CD4-positive, alpha-beta T cell treated with Interleukin-4 for 4 hours (primary cell): ENCODE data around the gene SLC1A7.

Experiments
- DNase-seq: peaks from one replicate; pipeline ENCODE4 v3.0.0-alpha.2; 2020

Gene SLC1A7

DNA sequence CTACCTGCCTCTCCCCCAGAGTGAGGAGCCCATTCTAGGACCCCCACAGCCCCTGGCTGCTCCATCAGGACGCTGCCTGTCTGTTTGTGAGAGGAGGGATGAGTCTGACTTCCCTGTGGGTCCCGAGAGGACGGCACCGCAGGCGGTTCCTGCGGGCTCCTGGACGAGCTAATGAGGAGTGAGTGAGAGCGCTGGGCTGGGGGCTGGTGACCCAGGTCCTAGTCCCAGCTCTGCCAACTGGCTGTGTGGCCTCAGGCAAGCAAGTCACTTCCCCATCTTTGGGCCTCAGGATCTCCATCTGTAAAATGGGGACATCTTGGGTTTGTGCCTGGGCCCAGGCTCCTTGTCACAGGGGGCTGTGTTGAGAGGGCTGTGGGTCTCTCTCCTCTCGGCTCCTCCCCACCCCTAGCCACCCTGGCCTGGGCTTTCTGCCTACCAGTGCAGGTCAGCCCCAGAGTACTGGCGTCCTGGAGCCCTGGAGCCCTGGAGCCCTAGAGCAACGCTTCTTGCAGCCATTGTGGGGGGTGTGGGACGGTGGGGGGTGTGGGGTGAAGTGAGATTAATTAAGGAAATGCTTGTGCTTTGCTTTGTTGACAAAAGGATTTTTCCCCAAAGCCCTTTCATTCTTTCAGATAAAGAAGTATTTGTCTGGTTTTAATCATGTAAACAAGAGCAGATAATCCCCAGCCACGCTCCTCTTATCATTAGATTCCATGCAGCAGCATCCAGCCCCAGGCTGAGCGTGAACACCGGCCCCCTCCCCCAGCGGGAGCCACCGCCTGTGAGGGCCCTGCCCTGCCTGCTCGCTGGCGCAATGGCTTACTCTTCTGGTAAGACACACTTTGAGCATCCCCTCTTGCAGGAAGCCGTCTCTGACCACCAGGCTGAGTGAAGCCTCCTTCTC lies 26.8 kb downstream of the SLC1A7 start:
- DNase-seq: no peak

DNA sequence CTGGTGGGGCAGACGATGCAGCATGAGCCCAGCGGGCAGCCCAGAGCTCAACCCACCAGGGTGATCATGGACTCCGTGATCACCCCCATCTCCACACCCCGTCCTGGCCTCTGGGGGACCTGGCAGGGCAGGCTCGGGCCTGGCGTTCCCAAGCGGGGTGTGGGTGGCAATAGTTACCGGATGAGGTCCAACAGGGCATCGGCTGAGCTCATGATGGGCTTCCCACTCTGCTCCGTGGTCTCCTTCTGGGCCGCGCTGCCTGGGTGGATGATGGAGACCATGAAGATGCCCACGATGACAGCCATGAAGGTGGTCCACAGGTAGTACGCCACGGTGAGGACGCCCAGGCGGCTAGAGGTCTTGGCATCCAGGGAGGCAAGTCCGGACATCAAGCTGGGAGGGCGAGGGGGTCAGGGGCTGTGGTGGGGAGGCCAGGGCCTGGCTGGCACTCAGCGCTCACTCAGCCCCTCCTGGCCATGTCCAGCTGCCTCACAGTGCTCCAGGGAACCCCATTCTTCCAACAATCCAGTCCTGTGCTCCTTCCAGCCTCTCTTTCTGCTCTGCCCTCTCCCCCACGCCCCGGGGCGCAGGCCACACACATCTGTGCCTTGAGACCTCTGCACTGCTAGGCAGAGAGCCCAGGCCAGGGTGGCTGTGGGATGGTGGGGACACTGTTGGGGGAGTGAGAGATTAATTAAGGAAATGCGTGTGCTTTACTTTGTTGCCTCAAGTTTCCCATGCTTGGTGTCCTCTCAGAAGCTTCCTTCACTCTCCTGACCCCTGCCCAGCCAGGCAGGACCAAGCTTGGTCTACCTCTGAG lies 27.6 kb downstream of the SLC1A7 start:
- DNase-seq: no peak

DNA sequence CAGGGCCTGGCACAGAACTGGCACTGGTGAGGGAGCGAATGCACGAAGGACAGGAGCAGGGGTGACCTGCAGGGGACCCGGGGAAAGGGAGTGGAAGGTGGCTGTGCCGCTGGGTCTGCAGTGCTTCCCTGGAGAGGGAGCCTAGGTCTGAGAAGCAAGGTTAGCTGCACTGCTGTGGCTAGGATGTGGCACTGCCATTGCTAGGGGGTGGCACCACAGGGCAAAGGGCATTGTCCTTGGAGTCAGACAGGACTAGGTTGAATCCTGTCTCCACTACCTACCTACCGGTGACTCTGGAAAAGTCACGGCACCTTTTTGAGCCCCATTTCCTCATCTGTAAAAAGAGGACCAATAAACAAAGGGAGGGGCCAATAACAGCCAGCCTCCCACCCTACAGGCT lies 28.3 kb downstream of the SLC1A7 start:
- no peak for DNase-seq

DNA sequence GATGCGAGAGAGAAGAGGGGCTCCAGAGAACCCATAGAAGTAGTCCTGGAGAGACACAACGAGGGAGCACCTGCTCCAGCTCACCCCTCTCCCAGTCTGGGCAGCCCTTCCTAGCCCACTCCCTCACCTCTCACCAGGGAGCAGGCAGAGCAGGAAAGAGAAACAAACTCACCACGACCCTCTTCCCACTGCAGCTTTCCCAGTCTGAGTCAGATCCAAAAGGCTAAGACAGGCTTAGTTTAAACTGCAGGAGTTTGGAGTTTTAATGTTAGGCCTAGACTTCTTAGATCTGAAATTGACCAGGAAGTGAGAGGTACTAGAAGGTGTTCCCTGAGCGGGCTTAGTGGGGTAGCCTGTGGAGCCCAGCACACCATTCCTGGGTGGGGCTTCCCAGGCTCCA lies 29.6 kb downstream of the SLC1A7 start:
- no peak for DNase-seq

DNA sequence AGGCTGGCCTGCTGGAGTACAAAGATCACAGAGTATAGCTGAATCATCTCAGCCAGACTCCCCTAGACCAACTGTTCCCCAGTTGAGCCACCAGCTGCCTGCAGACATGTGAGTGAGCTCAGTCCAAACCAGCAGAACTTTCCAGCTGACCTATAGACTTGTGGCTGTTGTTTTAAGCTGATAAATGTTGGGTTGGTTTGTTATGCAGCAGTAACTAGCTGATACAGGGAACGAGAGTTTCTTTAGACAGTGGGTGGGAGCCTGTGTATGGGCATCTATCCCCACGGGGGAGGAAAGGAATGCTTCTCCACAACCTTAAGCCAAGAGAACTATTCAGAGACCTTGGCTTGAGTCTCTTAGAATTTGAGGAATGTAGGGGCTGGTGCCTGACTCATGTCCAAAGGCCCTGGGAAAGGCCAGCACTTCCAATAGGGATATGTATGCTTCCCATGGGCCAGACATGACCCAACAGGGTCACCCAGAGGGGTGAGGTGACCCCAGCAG lies 30.1 kb downstream of the SLC1A7 start:
- DNase-seq: no peak

DNA sequence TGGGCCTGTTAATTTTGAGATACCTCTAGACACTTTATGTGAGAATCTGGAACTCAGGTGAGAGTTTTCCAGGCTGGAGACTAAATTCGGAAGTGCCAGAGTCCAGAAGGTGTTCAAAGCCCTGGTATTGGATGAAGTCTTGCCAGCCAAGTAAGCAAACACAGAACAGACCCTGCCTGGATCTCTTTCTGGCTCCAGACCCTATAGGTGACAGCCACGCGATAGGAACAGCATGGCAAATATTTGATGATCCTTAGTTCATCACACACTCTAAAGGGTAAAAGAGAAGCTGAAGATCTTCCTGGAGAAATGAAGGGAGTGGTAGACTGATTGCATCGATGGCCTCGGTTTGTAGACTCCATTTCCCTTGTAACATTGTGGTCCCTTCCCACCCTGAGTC lies 30.7 kb downstream of the SLC1A7 start:
- no peak for DNase-seq

DNA sequence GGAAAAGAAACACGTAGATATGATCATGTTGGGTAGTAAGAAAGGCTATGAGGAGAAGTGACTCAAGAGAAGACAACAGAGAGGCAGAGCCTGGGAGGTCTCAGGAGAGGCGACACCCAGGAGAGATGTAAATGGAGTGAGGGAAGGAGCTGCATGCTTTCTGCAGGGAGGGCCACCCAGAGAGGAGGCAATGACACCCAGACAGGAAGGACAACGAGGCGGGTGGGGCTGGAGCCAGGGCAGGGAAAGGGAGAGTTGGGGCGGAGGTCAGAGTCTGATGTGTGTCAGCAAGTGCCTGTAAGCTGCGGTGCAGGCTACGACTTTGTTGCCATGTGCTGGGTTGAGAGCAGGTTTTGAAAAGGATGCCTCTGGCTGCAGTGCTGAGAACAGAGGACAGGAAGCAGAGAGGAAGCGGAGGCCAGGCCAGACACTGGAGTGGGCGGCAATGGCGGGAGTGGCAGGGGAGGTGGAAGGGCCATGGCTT lies 31.3 kb downstream of the SLC1A7 start:
- DNase-seq: no peak

DNA sequence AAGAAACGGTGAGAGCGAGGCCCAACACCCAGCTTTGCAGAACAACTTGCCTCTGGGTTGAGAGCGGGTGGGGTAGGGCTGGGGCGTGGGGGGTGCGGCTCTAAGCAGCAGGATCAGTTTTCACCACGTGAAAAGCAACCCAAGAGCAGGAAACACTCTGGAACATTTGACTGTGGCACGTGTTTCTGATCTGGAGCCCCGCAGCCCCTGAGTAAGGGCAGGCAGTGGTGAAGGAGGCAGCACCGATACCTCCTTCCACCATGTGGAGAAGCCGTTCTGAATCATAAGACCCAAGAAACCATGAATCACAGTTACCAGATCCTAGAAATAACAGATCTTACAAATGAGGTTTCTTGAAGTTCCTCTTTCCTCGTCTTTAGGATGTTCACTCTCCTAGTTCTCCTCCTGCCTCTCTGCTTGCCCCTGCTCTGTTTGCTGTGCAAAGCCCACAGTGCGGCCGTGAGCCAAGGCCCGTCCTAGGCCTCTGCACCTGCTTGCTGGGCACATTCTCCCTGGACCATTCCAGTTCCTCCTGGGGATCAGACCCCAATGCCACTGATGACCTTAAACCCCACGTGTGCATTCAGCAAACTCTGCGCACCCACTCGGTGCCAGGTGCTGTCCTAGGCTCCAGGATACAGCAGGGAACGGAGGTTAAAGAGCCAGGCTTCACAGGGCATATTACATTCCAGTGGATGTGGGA lies 31.9 kb downstream of the SLC1A7 start:
- no peak for DNase-seq

DNA sequence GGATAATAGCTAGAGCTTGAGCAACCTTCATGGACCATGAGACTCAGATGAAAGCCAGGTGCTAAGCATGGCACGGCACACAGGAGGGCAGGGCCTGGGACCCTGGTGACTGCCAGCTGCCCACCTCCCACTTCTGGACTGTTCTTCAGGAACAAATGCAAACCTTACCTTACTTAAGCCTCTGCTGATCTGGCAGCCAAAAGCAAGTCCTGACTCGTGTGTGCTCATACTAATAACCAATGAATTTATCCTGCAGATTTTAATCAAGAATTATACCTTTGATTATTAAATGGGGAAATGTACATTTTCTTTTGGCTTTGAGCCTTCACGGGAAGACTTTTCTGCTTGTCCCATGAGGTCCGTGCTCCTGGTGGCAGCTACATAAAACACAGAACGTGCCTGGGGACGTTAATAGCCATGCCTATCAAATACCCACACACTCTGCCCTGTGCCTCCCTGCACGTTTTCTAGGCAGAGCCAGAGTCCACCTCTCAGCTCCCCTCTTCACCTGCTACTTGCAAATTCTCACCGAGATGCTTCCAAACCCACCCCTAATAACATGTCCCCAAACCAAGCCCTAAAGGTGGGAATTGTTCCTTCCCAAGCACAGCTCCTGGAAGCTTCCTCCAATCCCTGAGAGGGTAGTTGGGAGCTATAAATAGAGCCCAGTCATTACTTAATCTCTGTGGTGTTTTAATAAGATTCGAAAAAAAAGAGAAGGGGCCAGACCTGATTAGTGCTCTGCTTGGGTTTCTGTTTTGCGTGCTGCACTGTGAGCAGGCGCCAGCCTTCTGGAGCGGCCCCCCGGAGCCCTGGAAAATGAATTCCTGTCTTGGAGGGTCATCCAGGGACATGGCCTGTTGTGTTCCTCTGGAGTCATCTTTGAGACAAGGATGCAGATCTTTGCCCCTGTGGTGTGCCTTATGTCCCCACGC lies 33.5 kb downstream of the SLC1A7 start:
- DNase-seq: no peak

DNA sequence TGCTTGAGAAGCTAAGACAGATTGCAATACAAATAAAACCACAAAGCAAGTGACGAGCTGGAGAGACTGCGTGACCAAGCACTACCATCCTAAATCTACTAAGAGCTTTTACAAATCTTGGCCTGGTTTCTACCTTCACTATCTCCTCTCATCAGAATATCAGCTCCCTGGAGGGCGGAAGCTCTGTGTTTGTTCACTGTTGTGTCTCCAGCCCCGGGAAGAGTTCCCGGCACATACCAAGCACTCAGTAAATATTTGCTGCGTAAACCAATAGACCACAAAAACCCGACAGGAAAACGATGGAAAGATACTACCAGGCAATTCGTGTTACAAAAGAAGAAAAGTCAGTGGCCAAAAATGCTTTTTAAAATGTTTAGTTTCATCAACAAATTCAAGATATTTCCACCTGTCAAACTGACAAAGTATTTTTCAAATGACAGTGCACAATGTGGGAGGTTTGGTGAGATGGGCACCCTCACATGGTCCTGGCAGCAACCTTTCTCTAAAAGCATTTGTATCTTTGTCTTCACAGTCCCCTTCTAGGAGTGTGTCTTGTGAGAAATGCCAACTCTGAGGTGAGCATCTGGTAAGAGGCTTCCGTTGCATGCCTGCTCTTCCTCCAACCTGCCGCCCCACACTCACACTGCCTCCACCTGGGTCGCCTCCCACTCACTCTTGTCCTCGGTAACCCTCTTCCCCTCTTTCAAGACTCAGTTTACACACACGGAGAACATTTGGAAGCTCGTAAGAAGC lies 34.7 kb downstream of the SLC1A7 start:
- DNase-seq: no peak

DNA sequence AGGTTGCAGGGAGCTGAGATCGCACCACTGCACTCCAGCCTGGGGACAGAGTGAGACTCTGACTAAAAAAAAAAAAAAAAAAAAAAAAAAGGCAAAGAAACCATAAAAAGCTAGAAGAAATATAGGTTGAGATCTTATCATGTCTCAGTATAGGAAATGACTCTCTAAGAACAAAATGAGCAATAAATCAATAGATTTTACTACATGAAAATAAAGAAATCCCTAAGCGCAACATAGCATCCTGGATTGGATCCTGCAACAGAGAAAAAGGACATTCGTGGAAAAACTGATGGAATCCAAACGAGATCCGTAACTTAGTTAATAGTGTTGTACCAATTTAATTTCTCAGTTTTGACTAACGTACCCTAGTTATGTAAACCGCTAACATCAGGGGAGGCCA lies 35.3 kb downstream of the SLC1A7 start:
- DNase-seq: no peak

DNA sequence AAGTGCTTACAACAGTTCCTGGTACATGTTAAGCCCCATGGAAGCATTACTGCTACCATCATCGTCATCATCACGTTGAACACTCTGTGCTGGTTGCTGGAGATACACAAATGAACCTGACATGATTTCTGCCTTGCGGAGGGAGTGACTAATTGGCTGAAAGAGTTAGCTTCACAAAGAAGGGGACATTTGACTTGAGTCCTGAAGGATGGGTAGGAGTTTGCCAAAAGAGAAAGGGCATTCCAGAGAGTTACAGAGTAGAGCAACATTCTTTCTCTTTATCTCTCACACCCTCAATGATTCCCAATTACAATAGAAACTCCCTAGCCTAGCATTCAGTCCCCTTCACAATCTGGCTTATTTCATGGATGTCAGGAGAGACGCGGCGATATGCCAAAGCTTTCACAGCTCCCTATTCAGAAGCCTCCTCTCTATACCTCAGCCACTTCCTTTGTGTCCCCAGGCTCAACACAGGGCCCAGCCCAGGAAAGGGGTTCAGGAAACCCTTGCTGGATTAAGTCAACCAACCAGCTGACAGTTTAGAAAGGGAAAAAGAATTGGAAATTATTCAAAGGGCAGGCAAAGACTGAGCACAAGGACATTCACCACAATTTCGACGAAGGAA lies 38.0 kb downstream of the SLC1A7 start:
- DNase-seq: no peak

DNA sequence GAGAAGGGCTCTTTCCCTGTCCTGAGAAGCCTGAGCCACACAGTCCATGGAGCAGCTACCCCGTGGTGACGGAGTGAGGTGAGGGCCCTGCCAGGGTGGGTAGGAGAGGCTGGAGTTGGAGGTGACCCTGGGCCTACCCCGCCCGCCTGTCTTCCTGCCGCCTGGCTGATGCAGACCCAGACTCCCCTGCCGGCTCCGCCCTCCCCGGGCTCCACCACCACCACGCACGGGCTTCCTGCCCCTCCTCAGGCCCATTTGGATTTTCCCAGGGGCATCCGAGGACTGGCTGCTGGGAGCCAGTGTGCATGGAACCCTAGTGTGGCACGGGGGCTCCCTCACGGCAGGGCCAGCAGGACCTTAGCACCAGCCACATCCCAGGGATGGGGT lies 47.9 kb downstream of the SLC1A7 start:
- DNase-seq: no peak

DNA sequence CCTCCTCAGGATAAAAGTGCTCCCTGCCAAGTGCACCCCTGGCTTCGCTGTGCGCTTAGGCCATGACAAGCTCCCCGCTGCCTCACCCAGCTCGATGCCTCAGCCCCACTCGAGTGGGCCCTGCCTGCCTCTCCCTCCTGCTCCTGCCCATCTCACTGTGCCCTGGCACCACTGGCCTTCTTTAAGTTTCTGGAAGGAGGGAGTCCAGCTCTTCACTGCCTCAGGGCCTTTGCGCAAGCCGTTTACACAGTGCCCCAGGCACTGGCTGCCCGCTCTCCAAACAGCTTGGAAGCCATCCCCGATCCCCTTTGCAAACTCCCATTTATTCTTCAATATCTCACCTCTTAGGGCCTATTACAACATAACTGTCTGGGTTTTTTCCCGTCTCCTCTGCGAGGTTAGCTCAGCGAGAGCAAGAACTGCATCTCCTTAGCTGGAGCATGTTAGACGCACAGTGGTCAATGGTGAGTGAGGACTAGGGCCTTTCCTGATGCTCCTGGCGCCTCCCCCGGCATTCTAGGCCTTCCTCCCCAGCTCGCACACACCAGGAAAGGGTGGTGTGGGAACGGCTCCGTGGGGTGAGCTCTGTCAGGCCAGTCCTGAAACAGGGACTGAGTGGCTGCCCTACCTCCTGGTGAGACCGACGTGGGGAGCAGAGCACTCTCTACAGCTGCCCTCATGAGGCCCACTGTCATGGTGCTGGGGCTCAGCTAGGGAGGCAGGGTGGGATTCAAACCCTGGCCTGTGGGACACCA lies 48.5 kb downstream of the SLC1A7 start:
- no peak for DNase-seq

DNA sequence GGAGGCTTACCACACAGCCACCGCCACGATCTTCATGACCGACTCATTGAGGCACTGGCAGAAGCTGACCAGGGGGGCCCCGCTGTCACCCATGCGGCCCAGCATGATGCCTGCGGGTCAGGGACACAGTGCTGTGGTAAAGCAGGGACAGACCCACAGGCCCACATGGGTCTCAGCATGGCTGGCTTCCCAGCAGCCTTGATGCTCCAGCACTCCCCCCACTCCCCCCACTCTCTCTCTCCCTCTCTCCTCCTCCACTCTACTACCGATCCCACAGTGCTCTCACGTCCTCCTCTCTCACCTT lies 49.0 kb downstream of the SLC1A7 start:
- DNase-seq: no peak

DNA sequence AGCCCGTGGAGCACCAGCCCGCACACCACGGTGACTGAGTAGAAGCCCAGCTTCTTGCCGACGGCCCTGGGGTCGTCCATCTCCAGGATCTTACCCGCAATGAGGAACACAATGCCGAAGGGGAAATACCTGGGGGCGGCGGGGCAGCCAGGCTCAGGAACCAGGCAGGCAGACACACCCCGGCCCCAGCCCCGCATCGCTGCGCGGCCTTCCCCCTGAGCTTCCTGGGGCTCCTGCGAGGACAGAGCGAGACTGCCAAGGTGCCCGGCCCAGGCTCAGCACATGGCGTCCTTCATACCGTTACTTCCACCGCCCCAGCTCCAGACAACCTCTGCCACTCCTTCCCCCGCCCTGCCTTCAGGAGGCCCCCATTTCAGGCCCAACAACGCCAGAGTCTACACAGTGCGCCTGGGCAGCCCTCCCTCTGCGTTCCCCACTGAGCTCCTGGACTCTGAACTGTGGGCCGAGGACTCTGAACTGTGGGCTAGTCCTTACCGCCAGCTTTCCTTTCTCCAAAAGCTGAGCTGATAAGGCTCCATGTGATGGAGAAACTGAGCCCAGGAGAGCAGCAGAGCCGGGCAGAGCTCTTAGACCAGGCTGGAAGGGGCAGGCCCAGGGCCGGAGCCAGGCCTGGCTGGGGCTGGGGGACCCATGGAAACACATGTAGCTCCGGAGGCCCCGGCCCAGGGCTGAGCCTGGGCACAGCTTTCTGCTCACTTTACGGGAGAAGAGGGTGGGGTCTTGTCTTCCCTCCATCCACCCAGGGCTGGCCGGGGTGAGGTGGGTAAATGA lies 49.6 kb downstream of the SLC1A7 start:
- no peak for DNase-seq

DNA sequence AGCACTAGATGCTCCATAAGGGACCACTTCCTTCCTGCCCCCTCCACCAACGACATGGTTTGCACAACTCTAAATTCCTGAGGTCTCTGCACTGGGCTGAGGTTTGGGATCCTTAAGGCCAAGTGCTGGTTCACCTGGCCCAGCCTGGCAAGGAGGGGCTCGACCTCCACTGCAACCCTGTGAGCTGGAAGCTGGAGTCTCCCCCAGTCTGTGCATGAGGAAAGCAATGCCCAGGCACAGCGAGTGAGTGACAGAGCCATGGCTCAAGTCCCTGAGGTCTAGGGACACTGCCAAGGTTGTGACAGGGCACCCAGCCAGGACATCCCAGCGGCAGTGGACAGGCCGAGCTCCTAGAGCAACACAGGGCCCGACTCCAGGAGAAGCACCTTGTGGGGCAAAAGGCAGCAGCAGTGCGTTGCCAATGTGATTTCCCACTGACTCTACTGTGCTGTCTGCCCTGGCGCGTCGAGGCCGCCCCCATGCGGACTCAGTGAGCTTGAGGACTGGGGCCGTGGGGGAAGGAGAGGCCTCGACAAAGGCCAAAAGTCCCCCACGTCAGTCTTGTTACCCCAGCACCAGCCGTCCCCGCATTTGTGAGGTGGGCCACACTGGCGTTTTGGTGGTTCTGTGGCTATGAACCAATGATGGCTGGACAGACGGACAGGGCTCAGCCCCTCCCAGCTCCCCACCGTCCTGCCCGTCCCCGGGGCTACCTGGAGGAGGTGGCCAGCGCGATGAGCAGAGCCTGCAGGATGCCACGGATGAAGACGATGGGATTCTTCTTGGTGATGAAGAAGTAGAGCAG lies 50.4 kb downstream of the SLC1A7 start:
- no peak for DNase-seq
